K562 treated with DMSO at 1 percent for 24 hours (cell line): Measurements from ENCODE around the gene SLC9B2. TPM values are rescaled to one million over a fixed set of nuclear protein-coding genes. Genes with fewer than 3 reads are reported as not detected.

ENCODE experiments used
- total RNA-seq: library from RNA; unstranded; fragments of 300-600 nt; gene quantifications from 2 replicates; pipeline ENCODE4 v1.2.3, GENCODE V29; 2022; ENCODE audit warnings: low read depth; ENCODE audit not compliant: insufficient read depth

SLC9B2 gene, protein sequence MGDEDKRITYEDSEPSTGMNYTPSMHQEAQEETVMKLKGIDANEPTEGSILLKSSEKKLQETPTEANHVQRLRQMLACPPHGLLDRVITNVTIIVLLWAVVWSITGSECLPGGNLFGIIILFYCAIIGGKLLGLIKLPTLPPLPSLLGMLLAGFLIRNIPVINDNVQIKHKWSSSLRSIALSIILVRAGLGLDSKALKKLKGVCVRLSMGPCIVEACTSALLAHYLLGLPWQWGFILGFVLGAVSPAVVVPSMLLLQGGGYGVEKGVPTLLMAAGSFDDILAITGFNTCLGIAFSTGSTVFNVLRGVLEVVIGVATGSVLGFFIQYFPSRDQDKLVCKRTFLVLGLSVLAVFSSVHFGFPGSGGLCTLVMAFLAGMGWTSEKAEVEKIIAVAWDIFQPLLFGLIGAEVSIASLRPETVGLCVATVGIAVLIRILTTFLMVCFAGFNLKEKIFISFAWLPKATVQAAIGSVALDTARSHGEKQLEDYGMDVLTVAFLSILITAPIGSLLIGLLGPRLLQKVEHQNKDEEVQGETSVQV
- 6.1 and 6.5 TPM in 2 replicates for total RNA-seq

DNA sequence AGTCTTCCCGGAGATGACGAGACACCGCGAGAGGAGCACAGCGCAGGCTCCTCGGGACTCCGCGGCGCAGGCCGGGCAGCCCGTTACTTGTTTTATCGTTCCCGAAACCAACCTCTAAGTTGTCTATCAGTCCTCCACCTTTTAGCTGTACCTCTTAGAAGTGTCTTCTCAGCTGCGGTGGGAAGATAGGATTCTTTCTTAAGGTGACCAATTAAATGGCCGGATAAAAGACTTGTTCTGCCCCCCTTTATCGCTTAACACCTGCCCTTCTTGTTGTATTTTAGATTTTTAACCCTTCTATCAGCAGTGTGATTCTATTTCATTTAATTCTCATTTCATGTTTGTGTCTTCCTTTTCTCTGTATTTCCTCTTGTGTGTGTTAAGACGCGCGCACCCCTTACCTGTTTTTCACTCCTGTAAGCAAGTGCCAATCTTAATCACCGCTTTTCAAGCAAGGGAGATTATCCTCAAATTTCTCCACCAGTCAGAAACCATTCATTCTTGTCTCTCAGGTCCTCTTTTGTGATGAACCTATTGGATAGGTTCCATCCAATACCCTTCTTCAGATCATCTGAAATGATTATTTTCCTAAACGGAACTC lies at the start of gene SLC9B2:
Gene SLC9B2, minus strand, starts transcription at position 15 of the 601 bp plus-strand sequence. CDS start 9,211 bp downstream, outside the sequence.

DNA sequence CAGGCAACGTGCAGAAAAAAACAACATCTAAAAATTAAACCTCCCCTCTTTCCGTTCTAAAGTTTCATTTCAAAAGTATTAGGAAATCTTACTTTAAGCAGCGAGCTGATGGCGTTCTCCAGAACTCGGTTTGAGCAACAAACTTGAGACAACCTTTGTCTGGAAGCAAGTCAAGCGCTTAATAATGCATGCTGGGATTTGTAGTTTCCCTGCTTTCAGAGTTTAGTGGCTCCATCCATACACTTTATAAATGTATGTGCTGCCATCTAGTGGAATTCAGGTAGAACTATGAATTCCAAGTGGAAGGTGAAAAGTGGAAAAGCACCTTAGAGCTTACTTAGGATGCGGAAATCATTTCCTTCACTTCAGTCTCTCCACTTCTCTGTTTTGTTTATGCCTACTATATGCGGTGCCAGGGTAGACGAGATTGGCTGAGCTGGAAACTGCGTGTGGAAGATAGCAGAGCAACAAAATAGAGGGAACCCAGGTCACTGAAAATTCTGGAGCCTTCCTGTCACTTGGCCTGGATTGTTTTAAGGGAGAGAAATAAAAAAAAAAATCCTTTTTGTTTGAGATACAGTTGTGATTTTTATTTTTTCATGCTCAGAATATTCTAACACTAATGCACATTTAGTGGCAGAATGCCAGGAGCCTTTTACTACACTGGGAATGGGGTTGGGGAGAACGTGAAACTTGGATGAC lies 23.3 kb upstream of the SLC9B2 start, which contains the start of gene BDH2:
Gene BDH2, minus strand, starts transcription at position 144 of the 702 bp plus-strand sequence. CDS start 3,580 bp downstream, outside the sequence.

DNA sequence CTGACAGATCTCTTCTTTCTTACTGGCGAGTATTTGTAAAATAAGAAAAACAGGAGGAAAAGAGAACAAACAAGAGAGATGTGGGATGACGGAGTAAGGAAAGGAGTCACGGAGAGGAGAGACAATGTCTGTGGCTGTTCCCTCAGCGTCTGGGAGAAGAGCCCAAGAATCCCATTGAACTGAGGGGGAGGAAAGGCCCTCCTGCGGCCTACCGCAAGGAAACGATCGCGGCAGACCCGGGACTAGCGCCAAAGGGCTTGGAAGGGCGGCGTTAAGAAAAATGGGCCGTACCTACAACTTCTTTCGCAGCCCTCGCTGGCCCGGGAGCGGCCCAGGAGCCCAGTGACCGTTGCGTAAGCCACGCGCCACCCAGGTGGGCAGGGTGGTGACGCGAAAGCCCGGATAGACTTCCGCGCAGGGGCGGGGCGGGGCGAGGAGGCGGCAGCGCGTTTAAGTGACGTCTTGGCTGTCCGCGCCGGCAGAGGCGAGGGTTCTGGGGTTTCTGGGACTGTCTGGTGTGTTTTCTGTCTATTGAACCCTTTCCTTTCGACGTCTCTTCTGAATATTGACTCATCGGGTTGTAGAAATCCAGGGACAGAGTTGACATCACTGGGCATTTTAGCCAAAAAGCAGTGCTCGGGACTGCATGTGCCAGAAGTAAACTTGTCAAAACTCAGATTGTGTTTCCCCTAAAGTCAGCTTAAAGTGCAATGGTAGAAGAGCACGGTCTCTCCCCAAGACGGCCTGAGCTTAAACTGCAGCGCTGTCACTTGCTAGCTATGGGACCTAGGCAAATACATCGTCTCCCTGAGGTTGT lies 57.0 kb downstream of the SLC9B2 start, which contains the start of gene SLC9B1:
Gene SLC9B1, minus strand, starts transcription at position 398 of the 817 bp plus-strand sequence. CDS start 27,994 bp downstream, outside the sequence.

Other genes with a start within 250 kb of the SLC9B2 start
- gene UBE2D3, start 249.2 kb downstream of the SLC9B2 start, total RNA-seq, result 153 and 161 TPM in 2 replicates
- gene CISD2, start 207.8 kb downstream of the SLC9B2 start, total RNA-seq, result 34.4 and 41.7 TPM in 2 replicates
- not detected in 2 replicates for gene SLC9B1, start 57.1 kb downstream of the SLC9B2 start, total RNA-seq
- 9.5 and 10.2 TPM in 2 replicates for gene BDH2, start 23.1 kb upstream of the SLC9B2 start, total RNA-seq
- gene CENPE, start 121.6 kb upstream of the SLC9B2 start, total RNA-seq, result 10.2 and 13.4 TPM in 2 replicates